ENCODE data around the gene WNT1.
A peak's percentile ranks its signal among the peaks of the same experiment; 100 is the strongest.

DNA sequence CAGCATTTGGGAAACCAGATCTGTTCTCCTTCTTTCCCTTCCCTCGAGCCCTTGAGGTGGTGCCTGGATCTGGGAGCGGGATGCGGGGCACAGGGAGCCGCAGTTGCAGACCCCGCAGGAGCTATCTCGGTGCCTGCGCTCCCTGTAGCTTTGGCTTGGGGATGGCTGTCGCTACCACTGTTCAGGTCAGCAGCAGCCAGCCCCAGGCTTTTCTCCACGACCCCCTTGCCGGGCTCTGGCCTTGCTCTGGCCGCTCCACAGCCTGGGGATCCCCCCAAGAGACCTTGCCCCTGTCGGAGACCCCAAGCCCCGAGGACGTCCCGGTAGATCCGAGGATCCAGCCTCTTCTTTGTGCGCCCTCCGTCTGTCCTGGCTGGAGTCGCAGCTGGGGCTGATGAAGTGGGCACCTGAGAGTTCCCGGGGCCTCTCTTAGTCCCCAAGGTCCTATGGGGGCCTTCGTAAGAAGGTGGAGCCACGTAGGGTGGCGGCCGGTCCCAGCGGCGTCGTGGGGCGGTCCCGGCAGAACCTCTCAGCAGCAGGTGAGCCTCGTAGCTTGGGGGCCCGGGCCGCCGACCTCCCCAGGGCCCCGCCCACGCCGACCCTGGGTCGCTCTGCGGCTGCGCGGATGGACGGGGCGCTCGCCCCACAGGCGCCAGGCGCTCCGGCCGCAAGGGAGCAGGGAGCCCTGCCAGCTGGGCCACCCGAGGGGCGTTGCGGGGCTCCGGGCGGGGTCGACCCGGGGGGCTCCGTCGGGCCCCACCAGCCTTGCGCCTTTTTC, 19.8 kb downstream of the WNT1 start:
- TF ChIP-seq EZH2 (IDR thresholded peaks at IDR 0.05) (peak; percentile 59), CTCF (IDR thresholded peaks at IDR 0.05) (no peak)
